Smooth muscle cell (in vitro differentiated cells): Measurements from ENCODE around the gene PCDHGC5. TPM values are rescaled to one million over a fixed set of nuclear protein-coding genes. Genes with fewer than 3 reads are reported as not detected.
A peak's percentile ranks its signal among the peaks of the same experiment; 100 is the strongest.

ENCODE experiments used
- DNase-seq: peaks from one replicate; lab custom pipeline; 2025; ENCODE audit not compliant: unreplicated experiment; lab: John Stamatoyannopoulos, UW
- H2AFZ ChIP-seq: fragments of 200-600 bp; sonication (generic); 2 replicates; pipeline ENCODE4 v1.6.0; 2016; ENCODE audit warnings: antibody characterized with exemption, low read depth, mild to moderate bottlenecking
- H3F3A ChIP-seq: fragments of 200-600 bp; sonication (generic); 2 replicates; pipeline ENCODE4 v1.6.0; 2017; ENCODE audit warnings: antibody characterized with exemption, low read depth
- H3K27ac ChIP-seq: fragments of 200-600 bp; sonication (generic); 2 replicates; pipeline ENCODE4 v1.5.1; 2016; ENCODE audit warnings: low read depth, mild to moderate bottlenecking
- H3K27me3 ChIP-seq: fragments of 200-600 bp; sonication (generic); 2 replicates; pipeline ENCODE4 v1.6.1; 2016; ENCODE audit warnings: low read depth, mild to moderate bottlenecking
- H3K36me3 ChIP-seq: fragments of 200-600 bp; sonication (generic); 2 replicates; pipeline ENCODE4 v1.5.1; 2016; ENCODE audit warnings: low read depth
- H3K4me1 ChIP-seq: fragments of 200-600 bp; sonication (generic); 2 replicates; pipeline ENCODE4 v1.5.1; 2016; ENCODE audit warnings: low read depth
- H3K4me2 ChIP-seq: fragments of 200-600 bp; sonication (generic); 2 replicates; pipeline ENCODE4 v1.6.0; 2016; ENCODE audit warnings: mild to moderate bottlenecking
- H3K4me3 ChIP-seq: fragments of 200-600 bp; sonication (generic); 2 replicates; pipeline ENCODE4 v1.5.1; 2016; ENCODE audit warnings: mild to moderate bottlenecking
- H3K79me2 ChIP-seq: fragments of 200-600 bp; sonication (generic); 2 replicates; pipeline ENCODE4 v1.6.0; 2016; ENCODE audit warnings: low read depth, mild to moderate bottlenecking
- H3K9ac ChIP-seq: fragments of 200-600 bp; sonication (generic); 2 replicates; pipeline ENCODE4 v1.6.0; 2016; ENCODE audit warnings: low read depth
- H3K9me3 ChIP-seq: fragments of 200-600 bp; sonication (generic); replicated peaks from 2 replicates; pipeline ENCODE4 v1.5.1; 2016; ENCODE audit warnings: low read depth
- H4K20me1 ChIP-seq: fragments of 200-600 bp; sonication (generic); 2 replicates; pipeline ENCODE4 v1.6.0; 2016; ENCODE audit warnings: low read depth
- CTCF ChIP-seq: fragments of 200-600 bp; sonication (generic); IDR thresholded peaks from 2 replicates; pipeline ENCODE4 v1.5.1; 2017; ENCODE audit warnings: borderline replicate concordance, mild to moderate bottlenecking, antibody characterized with exemption; ENCODE audit not compliant: insufficient read depth, poor library complexity, severe bottlenecking
- WGBS: methylation state at CpG from one replicate; pipeline ENCODE4 v1.1.7; 2016; ENCODE audit warnings: low lambda C conversion rate; 5-methylcytosine and 5-hydroxymethylcytosine counted together
- polyA plus RNA-seq: library from polyadenylated mRNA; unstranded; fragments of >200 nt; fragmentation: Nextera tagmentation; extraction: Ambion mirVana; gene quantifications from 2 replicates; pipeline ENCODE4 v1.2.1, GENCODE V29; 2016
- total RNA-seq: library from RNA; depleted of rRNA; stranded (reverse); fragments of >200 nt; gene quantifications from 2 replicates; pipeline ENCODE4 v1.2.3, GENCODE V29; 2014

PCDHGC5 gene
- total RNA-seq (1.8 and 3.4 TPM in 2 replicates), polyA plus RNA-seq (1.5 and 3.3 TPM in 2 replicates)

- Histone ChIP-seq H4K20me1 (peaks cover 93% of the 10 kb centered on the region), H3K4me1 (peaks cover 5% of the 10 kb centered on the region), H3K36me3 (no peaks in the 10 kb centered on the region), H3K27ac (peak within 1 kb of the TSS; percentile 81), H3K27me3 (no peaks in the 10 kb centered on the region), H3K79me2 (peaks cover 46% of the 10 kb centered on the region), H3F3A (peaks cover 41% of the 10 kb centered on the region), H3K9me3 (no peaks in the 10 kb centered on the region), H3K4me3 (peak within 1 kb of the TSS; percentile 15), H3K4me2 (peak within 1 kb of the TSS; percentile 82), H3K9ac (no peak within 1 kb of the TSS), H2AFZ (no peak within 1 kb of the TSS)
- 17% methylated on average over 14 of the region's 14 CpGs for WGBS
- no peak for TF ChIP-seq CTCF
- no peak for DNase-seq
Observed at GRCh38 chr5:141488591-141489561, at the start of gene PCDHGC5. PCDHGC5 (plus strand) TSS chr5:141489081; CDS start chr5:141489241, 160 bp downstream.

- Histone ChIP-seq H3K27me3 (no peaks in the 10 kb centered on the region), H3K4me1 (no peaks in the 10 kb centered on the region), H2AFZ (no peak overlapping the region), H3F3A (no peaks in the 10 kb centered on the region), H3K4me2 (no peak overlapping the region), H3K4me3 (no peak overlapping the region), H3K9me3 (no peaks in the 10 kb centered on the region), H3K36me3 (no peaks in the 10 kb centered on the region), H4K20me1 (no peaks in the 10 kb centered on the region), H3K9ac (no peak overlapping the region), H3K27ac (no peak overlapping the region), H3K79me2 (peaks cover 21% of the 10 kb centered on the region)
- TF ChIP-seq CTCF = peak; percentile 28
- no peak for DNase-seq
- 67% methylated on average over 10 of the region's 10 CpGs for WGBS
Observed at GRCh38 chr5:141439411-141440141, 49.3 kb upstream of the PCDHGC5 start.

- Histone ChIP-seq H3K4me3 (no peak overlapping the region), H3F3A (no peaks in the 10 kb centered on the region), H3K9ac (no peak overlapping the region), H3K4me1 (no peaks in the 10 kb centered on the region), H3K27ac (no peak overlapping the region), H3K9me3 (no peaks in the 10 kb centered on the region), H3K4me2 (no peak overlapping the region), H3K27me3 (no peaks in the 10 kb centered on the region), H2AFZ (no peak overlapping the region), H3K36me3 (no peaks in the 10 kb centered on the region), H4K20me1 (no peaks in the 10 kb centered on the region), H3K79me2 (peaks cover 26% of the 10 kb centered on the region)
- no peak for TF ChIP-seq CTCF
- no peak for DNase-seq
- WGBS = over 99% methylated on average over 9 of the region's 9 CpGs
Observed at GRCh38 chr5:141440341-141440740, 48.5 kb upstream of the PCDHGC5 start.
